LNCaP clone FGC (cell line): ENCODE measurements around the gene CPNE4.

Source experiments
- DNase-seq: peaks from one replicate; pipeline ENCODE4 v3.0.0-alpha.2; 2011; ENCODE audit warnings: low read depth
- H3K4me3 ChIP-seq: 2 replicates; pipeline ENCODE4 v1.5.1; 2011; ENCODE audit warnings: mild to moderate bottlenecking, low read depth, low read length, control low read depth
- CTCF ChIP-seq: IDR thresholded peaks from 2 replicates; pipeline ENCODE4 v1.5.1; 2012; ENCODE audit warnings: mild to moderate bottlenecking; ENCODE audit not compliant: control insufficient read depth, insufficient read depth; ENCODE audit errors: extremely low read depth

The CPNE4 gene

GRCh38 chr3:131843174-131843573, 191.6 kb downstream of the CPNE4 start:
- TF ChIP-seq CTCF, result no peak
- DNase-seq, result no peak
- no peak overlapping the region for H3K4me3 ChIP-seq

- no peak for DNase-seq
- no peak overlapping the region for H3K4me3 ChIP-seq
- TF ChIP-seq CTCF, result no peak
These were observed 194.5 kb downstream of the CPNE4 start for GRCh38 chr3:131840156-131840797.

- no peak for DNase-seq
- no peak overlapping the region for H3K4me3 ChIP-seq
- TF ChIP-seq CTCF, result no peak
These were observed 198.9 kb downstream of the CPNE4 start for GRCh38 chr3:131835906-131836305.

DNA sequence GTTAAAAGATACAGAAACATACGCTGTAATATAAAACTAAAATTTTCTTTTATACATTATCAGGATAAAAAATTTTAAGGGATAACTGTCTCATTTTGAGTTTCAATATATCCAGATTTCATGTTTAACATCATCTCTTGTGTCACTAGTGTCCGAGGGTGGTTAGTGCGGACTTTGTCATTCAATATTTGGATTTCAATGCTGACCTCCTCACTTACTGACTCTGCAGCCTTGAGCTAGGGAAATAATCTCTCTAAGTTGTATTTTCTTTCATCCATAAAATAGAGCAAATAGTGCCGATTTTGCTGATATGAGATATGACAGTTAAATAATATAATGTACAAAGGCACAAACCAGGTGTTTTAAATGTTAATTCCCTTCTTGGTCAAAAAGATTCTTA, 203.2 kb downstream of the CPNE4 start:
- no peak overlapping the region for H3K4me3 ChIP-seq
- TF ChIP-seq CTCF, result no peak

DNA sequence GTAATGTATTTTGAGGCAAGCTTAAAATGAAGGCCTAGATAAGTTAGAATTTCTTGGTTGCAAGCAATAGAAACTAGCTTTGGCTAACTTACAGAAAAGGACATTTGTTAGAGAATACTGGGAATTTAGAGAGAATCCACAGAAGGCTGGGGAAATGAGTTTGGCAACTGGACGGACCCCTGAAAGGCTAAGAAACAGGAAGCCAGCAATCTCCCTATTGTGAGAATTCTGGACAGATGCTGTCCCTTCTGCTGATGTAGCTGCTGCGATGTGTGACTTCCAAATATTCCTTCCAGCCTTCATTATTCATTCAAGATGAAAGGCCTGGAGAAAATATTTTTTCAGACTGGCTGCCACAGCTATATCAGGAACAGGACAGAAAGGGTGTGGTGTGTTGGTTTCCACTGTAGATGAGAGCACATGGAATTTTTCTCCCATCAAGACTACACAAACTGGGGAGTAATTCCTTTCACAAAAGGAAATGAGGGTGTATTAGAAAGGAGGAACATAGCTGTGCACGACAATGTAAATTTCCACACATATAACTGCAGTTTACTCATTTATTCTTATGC, 213.5 kb downstream of the CPNE4 start:
- H3K4me3 ChIP-seq, result no peak overlapping the region
- no peak for TF ChIP-seq CTCF

More for the DNA sequence above, 203.2 kb downstream of the CPNE4 start:
- no peak for DNase-seq

GRCh38 chr3:131819381-131820055, 215.3 kb downstream of the CPNE4 start:
- no peak overlapping the region for H3K4me3 ChIP-seq
- no peak for TF ChIP-seq CTCF
- DNase-seq, result no peak

More for the DNA sequence above, 213.5 kb downstream of the CPNE4 start:
- no peak for DNase-seq
